GM12864 (cell line): ENCODE measurements around the gene SDK2.

Source experiments
- DNase-seq: peaks from one replicate; pipeline ENCODE4 v3.0.0-alpha.2; 2011; ENCODE audit warnings: low read depth
- H3K4me3 ChIP-seq: 2 replicates; pipeline ENCODE4 v1.5.1; 2011; ENCODE audit warnings: mild to moderate bottlenecking, low read depth, low read length, control low read depth
- TF ChIP-seq, protein P1 (sequence below): IDR thresholded peaks from 2 replicates; pipeline ENCODE4 v1.5.1; 2011; ENCODE audit warnings: low read depth, mild to moderate bottlenecking, moderate library complexity, low read length, control low read depth, inconsistent platforms; ENCODE audit errors: missing control alignments

The SDK2 gene

DNA sequence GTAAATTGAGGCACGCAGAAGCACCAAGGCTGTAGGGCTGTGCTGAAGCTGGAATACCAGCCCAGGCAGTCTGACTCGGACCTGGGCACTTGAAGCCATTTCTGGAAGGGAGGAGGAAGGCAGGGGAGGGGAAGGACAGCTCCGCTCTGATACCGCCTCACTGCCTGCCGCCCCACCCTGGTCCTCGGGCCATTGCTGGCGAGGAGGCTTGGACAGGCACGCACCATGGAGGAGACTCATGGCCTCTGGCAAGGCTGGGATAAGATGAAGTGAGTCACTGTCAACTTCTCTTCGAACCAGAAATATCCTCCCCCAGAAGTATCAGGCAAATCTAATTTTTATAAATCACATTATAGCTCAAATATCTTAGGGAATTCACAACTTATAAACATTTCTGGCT lies 81.3 kb downstream of the SDK2 start:
- no peak overlapping the region for H3K4me3 ChIP-seq
- TF ChIP-seq, protein P1, sequence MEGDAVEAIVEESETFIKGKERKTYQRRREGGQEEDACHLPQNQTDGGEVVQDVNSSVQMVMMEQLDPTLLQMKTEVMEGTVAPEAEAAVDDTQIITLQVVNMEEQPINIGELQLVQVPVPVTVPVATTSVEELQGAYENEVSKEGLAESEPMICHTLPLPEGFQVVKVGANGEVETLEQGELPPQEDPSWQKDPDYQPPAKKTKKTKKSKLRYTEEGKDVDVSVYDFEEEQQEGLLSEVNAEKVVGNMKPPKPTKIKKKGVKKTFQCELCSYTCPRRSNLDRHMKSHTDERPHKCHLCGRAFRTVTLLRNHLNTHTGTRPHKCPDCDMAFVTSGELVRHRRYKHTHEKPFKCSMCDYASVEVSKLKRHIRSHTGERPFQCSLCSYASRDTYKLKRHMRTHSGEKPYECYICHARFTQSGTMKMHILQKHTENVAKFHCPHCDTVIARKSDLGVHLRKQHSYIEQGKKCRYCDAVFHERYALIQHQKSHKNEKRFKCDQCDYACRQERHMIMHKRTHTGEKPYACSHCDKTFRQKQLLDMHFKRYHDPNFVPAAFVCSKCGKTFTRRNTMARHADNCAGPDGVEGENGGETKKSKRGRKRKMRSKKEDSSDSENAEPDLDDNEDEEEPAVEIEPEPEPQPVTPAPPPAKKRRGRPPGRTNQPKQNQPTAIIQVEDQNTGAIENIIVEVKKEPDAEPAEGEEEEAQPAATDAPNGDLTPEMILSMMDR = no peak
- no peak for DNase-seq

DNA sequence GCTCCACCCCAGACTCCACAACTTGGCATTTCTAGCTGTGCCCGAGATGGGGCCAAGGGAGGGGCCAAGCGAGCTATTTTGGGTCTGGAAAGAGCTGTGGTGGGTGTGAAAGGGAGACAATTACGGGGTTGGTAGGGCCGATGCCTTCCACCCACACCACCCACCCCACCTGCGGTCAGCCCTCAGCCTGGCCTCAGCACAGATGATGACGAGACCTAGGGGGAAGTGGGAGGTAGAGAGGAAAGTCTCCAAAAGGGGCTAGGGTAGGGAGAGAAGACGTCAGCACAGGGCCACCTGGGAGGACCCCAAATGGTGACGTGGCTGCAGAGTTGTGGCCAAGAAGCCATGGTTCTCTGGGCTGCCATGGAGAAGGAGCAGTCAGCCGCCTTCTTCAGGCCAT lies 83.1 kb downstream of the SDK2 start:
- no peak for DNase-seq
- H3K4me3 ChIP-seq = no peak overlapping the region
- TF ChIP-seq, protein P1 = no peak

DNA sequence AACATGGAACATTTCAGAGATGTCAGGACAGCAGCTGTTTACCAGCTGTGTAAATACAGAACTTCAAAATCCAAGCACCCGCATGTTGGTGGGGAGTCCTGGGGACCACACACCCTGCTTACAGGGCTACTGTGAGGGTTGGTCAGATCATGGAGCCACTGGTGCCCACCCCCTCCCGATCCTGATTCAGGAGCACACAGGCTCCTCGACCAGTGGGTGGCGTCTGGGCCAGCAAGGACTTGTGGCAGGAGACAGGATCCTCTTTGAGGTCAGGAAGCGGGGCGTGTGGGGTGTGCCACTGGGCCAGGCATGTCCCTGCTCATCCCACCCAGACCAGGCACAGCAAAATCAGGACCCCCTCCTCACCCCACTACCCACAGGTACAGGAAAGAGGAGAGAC lies 83.6 kb downstream of the SDK2 start:
- TF ChIP-seq, protein P1 = no peak
- DNase-seq = no peak
- no peak overlapping the region for H3K4me3 ChIP-seq

DNA sequence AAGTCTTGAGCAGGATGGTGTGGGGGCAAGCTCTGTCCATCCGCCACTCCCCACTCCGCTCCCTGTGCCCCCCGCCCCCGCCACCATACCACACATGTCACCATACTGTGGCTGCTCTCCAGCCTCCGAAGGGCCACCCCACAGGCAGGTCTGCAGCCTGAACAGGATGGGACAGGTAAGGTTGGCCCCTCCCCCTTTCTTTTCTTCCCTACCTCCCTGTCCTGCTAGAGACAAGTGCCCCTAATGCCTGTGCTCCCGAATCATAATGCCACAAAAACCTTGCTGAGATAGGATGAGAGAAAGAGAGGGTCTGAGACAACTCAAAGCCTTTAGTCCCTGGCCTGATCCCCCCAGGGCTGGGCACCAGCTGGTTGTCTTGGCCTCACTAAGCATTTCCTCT lies 84.7 kb downstream of the SDK2 start:
- TF ChIP-seq, protein P1 = no peak
- no peak for DNase-seq
- H3K4me3 ChIP-seq = no peak overlapping the region

DNA sequence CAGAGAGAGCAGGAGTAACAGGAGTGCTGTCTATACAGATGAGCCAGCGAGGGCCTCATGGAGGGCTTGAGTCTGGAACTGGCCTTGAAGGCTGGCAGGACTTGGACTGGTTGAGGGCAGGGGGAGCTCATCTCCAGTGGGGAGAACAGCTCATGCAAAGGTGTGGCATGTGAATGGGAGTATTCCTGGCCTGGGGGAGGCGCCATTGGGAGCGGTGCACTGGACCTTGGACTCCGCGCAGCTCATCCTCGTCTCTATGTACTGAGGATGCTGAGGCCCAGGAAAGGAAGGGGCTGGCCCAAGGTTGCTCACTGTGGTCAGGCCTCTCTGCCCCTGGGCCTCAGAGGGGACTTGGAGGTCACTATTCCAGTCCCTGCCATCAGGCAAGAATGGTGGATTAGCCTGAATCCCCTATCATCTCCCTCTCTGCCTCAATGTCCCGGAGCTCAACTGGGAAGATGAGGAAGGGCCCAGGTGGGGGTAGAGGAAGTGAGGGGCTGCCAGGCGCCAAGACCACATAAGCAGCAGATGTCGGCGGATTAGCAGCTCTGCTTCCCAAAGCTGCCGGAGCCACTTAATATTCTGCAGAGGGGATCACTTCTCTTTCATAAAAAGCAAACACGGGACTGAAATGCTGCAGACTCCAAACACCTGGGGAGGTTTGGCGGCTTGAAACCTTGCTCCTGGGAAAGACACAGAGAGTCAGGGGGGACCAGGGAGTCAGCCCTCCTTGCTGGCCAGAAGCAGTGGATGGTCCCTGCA lies 88.9 kb downstream of the SDK2 start:
- no peak overlapping the region for H3K4me3 ChIP-seq
- DNase-seq = no peak

GRCh38 chr17:73554498-73554897 lies 89.7 kb downstream of the SDK2 start:
- TF ChIP-seq, protein P1 = no peak
- DNase-seq = no peak
- no peak overlapping the region for H3K4me3 ChIP-seq

More for the DNA sequence above, 88.9 kb downstream of the SDK2 start:
- TF ChIP-seq, protein P1 = no peak

DNA sequence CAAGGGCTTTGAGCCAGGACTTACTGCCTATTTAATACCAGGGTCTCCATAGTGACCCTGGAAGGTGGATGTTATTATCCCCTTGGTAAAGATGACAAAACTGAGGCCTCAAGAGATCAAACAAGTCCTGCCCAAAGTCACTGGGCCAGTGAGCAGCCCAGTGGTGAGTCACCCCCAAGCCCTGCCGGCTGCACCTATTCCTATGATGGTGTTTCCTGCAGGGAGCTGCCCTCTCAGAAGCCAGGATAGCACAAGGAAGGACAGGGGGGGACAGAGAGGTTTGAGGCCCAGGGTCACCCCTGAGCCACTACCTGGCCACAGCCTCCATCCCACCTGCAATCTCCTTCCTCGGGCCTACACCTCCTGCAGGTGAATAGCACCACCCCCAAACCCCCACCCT lies 90.9 kb downstream of the SDK2 start:
- no peak for DNase-seq
- TF ChIP-seq, protein P1 = no peak
- H3K4me3 ChIP-seq = no peak overlapping the region
